ENCODE measurements around the gene JAK1.

GRCh38 chr1:64877598-64877997, 88.8 kb downstream of the JAK1 start:
- no peak for TF ChIP-seq GATA2 (IDR thresholded peaks at IDR 0.05; ENCODE audit: low read depth, low read length)
- TF ChIP-seq GATA3 (IDR thresholded peaks at IDR 0.05; ENCODE audit: low read depth, low read length) = no peak

Measured in SH-SY5Y (cell line).